Panc1 (cell line): ENCODE results near the gene TMEM51. TPM values are rescaled to one million over a fixed set of nuclear protein-coding genes. Genes with fewer than 3 reads are reported as not detected.

Experiments
- ATAC-seq: fragments of 200-7000 bp; cut with Tn5 transposase; 2 replicates; pipeline ENCODE4 v1.9.1; 2020; ENCODE audit warnings: mild to moderate bottlenecking, moderate library complexity
- BruUV-seq: library from RNA; stranded (reverse); fragments of 400-500 nt; replicated peaks from 2 replicates; lab custom pipeline; 2021; lab: Mats Ljungman, UMichigan
- CTCF ChIA-PET: fragments of 300-600 bp; sonication (Branson Sonifier 250); formaldehyde crosslinking; loops from one replicate; lab custom pipeline; 2022; ENCODE audit warnings: antibody characterized with exemption; lab: Charles Lee
- POLR2A ChIA-PET: fragments of 300-600 bp; sonication (Branson Sonifier 250); formaldehyde crosslinking; loops from one replicate; lab custom pipeline; 2022; ENCODE audit warnings: antibody characterized with exemption; lab: Charles Lee
- DNase-seq: peaks from one replicate; pipeline ENCODE4 v3.0.0-alpha.2; 2010; ENCODE audit warnings: low read depth, low spot score
- H3K27ac ChIP-seq: 2 replicates; pipeline ENCODE4 v1.5.1; 2011; ENCODE audit warnings: mild to moderate bottlenecking, low read length, inconsistent platforms
- H3K27me3 ChIP-seq: fragments of 200-500 bp; sonication (Bioruptor generic); 2 replicates; pipeline ENCODE4 v1.6.0; 2014; ENCODE audit warnings: low read length, inconsistent platforms; ENCODE audit not compliant: control insufficient read depth, insufficient read depth
- H3K36me3 ChIP-seq: fragments of 200-500 bp; sonication (Bioruptor generic); 2 replicates; pipeline ENCODE4 v1.5.1; 2014; ENCODE audit warnings: inconsistent platforms, mild to moderate bottlenecking, low read length, moderate library complexity; ENCODE audit not compliant: control insufficient read depth, insufficient read depth
- H3K4me1 ChIP-seq: 2 replicates; pipeline ENCODE4 v1.5.1; 2011; ENCODE audit warnings: inconsistent platforms, mild to moderate bottlenecking, low read length, moderate library complexity; ENCODE audit not compliant: control insufficient read depth, insufficient read depth
- H3K4me3 ChIP-seq, 2 experiments: 2 replicates each; pipeline ENCODE4 v1.5.1; 2011 to 2012; ENCODE audit warnings: low read depth in 2 of 2, low read length in 2 of 2, mild to moderate bottlenecking in 2 of 2, inconsistent platforms in 1 of 2, moderate library complexity in 1 of 2
- H3K9me3 ChIP-seq: fragments of 200-500 bp; sonication (Bioruptor generic); 2 replicates; pipeline ENCODE4 v1.5.1; 2014; ENCODE audit warnings: low read depth, mild to moderate bottlenecking, inconsistent platforms, low read length, moderate library complexity; ENCODE audit not compliant: control insufficient read depth, insufficient read depth
- POLR2AphosphoS5 ChIP-seq: IDR thresholded peaks from 2 replicates; pipeline ENCODE4 v1.6.1; 2012; ENCODE audit warnings: mild to moderate bottlenecking, low read depth, low read length, moderate library complexity
- REST ChIP-seq, 2 experiments: IDR thresholded peaks; 2 replicates each; pipeline ENCODE4 v1.6.1; 2011 to 2012; ENCODE audit warnings: low read depth in 2 of 2, control low read depth in 1 of 2, low read length in 1 of 2, mild to moderate bottlenecking in 1 of 2, moderate library complexity in 1 of 2; ENCODE audit not compliant: insufficient read depth in 1 of 2
- SIN3A ChIP-seq: IDR thresholded peaks from 2 replicates; pipeline ENCODE4 v1.6.1; 2012; ENCODE audit warnings: low read depth, mild to moderate bottlenecking, low read length, moderate library complexity, borderline replicate concordance; ENCODE audit not compliant: insufficient read depth
- TCF7L2 ChIP-seq: IDR thresholded peaks from 2 replicates; pipeline ENCODE4 v1.6.1; 2011; ENCODE audit warnings: mild to moderate bottlenecking, low read depth, low read length, inconsistent platforms
- in situ Hi-C: cut with HindIII; loops from 2 replicates; pipeline ENCODE4 v1.10.0; 2016; ENCODE audit warnings: low sequenced_read_pairs, low pct_unique_long_range_greater_than_20kb
- intact Hi-C: fragments of 100-400 bp; cut with micrococcal nuclease; formaldehyde crosslinking; loops from one replicate; pipeline ENCODE4 v1.10.0; 2022; ENCODE audit not compliant: unreplicated experiment
- total RNA-seq: library from RNA; stranded (reverse); gene quantifications from one replicate; pipeline ENCODE4 v1.2.1, GENCODE V29; 2021; ENCODE audit not compliant: unreplicated experiment
- TF ChIP-seq, protein P1 (sequence below): fragments of 450-650 bp; IDR thresholded peaks from 2 replicates; pipeline ENCODE4 v1.5.1; 2017; ENCODE audit warnings: mild to moderate bottlenecking

Gene TMEM51
- total RNA-seq, 1 experiment from 2014 or later: 25.8 TPM

GRCh38 chr1:15188130-15188524 lies 34.6 kb downstream of the TMEM51 start:
- ChIA-PET POLR2A (no interaction called here), CTCF (no interaction called here)
- intact Hi-C loops: no loop called here

DNA sequence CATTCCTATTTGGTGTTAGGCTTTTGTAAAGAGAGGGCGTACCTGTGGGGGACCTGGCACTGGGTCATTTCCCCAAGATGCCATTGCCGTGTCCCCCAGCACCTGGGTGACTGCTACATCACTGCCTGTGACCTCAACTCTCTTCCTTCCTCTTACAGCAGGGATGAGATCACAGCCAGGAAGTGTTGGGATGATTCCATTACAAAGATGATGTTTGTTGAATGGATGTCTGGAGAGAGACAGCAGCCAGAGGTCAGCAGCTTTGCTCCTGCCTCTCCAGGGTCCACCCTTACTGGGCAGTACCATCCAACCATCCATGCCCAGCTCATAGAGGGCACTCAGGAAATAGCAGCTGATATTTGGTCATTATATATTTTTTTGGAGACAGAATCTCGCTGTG lies 35.1 kb downstream of the TMEM51 start:
- H3K27ac ChIP-seq: no peak overlapping the region

More at GRCh38 chr1:15188130-15188524, 34.6 kb downstream of the TMEM51 start:
- Histone ChIP-seq H3K27ac (no peak overlapping the region), H3K27me3 (no peaks in the 10 kb centered on the region), H3K9me3 (no peaks in the 10 kb centered on the region), H3K4me1 (peaks cover 22% of the 10 kb centered on the region), H3K4me3 (no peak overlapping the region), H3K36me3 (no peaks in the 10 kb centered on the region)
- in situ Hi-C loops: no loop called here
- DNase-seq: no peak
- no peak for ATAC-seq
- TF ChIP-seq SIN3A (no peak), POLR2AphosphoS5 (no peak), REST (IDR thresholded peaks at IDR 0.05; ENCODE audit: insufficient read depth in 1 of 2, low read depth in 2 of 2, low read length in 1 of 2) (no peak), TCF7L2 (no peak)
- TF ChIP-seq, protein P1, sequence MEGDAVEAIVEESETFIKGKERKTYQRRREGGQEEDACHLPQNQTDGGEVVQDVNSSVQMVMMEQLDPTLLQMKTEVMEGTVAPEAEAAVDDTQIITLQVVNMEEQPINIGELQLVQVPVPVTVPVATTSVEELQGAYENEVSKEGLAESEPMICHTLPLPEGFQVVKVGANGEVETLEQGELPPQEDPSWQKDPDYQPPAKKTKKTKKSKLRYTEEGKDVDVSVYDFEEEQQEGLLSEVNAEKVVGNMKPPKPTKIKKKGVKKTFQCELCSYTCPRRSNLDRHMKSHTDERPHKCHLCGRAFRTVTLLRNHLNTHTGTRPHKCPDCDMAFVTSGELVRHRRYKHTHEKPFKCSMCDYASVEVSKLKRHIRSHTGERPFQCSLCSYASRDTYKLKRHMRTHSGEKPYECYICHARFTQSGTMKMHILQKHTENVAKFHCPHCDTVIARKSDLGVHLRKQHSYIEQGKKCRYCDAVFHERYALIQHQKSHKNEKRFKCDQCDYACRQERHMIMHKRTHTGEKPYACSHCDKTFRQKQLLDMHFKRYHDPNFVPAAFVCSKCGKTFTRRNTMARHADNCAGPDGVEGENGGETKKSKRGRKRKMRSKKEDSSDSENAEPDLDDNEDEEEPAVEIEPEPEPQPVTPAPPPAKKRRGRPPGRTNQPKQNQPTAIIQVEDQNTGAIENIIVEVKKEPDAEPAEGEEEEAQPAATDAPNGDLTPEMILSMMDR: no peak
- BruUV-seq: no TSS peak

More for the DNA sequence above, 35.1 kb downstream of the TMEM51 start:
- DNase-seq (no peak), ATAC-seq (no peak; the same call in 1 of the 2 replicates)
- no peaks in the 10 kb centered on the region for H3K27me3 ChIP-seq
- H3K9me3 ChIP-seq: no peaks in the 10 kb centered on the region
- no peaks in the 10 kb centered on the region for H3K36me3 ChIP-seq
- in situ Hi-C loops: no loop called here
- ChIA-PET POLR2A (no interaction called here), CTCF (interaction anchor here (0.6 kb wide), 1 partner anchor 87 kb away, joined by 3 read pairs; no protein-coding TSS in a partner anchor)
- intact Hi-C loops: no loop called here
- H3K4me3 ChIP-seq: no peak overlapping the region
- no TSS peak for BruUV-seq
- H3K4me1 ChIP-seq: peaks cover 22% of the 10 kb centered on the region
- TF ChIP-seq REST (IDR thresholded peaks at IDR 0.05; ENCODE audit: insufficient read depth in 1 of 2, low read depth in 2 of 2, low read length in 1 of 2) (no peak), SIN3A (no peak)
- TF ChIP-seq, protein P1: no peak
